H1 (cell line): ENCODE measurements around the gene ARMH4. TPM values are rescaled to one million over a fixed set of nuclear protein-coding genes. Genes with fewer than 3 reads are reported as not detected.

Experiments used
- CTCF ChIA-PET: fragments of 300-600 bp; sonication (Branson Sonifier 250); formaldehyde crosslinking; loops from one replicate; lab custom pipeline; 2021; ENCODE audit not compliant: partially characterized antibody; lab: Charles Lee
- POLR2A ChIA-PET: fragments of 300-600 bp; sonication (Branson Sonifier 250); formaldehyde crosslinking; loops from one replicate; lab custom pipeline; 2021; ENCODE audit warnings: inconsistent platforms; ENCODE audit not compliant: partially characterized antibody; lab: Charles Lee
- DNase-seq, 2 experiments: peaks; one replicate each; pipeline versions ENCODE4 v3.0.0 to v3.0.0-alpha.2; 2010 to 2022; ENCODE audit warnings: low spot score in 2 of 2, low read depth in 1 of 2, mixed read lengths in 1 of 2
- FAIRE-seq: peaks from 2 replicates; lab custom pipeline; 2011; peaks lifted over from hg19 to GRCh38; lab: Jason Lieb, UNC
- H2AFZ ChIP-seq: 2 replicates; pipeline ENCODE4 v1.8.1; 2012; ENCODE audit warnings: low read length, inconsistent platforms
- H2AK5ac ChIP-seq: 2 replicates; pipeline ENCODE4 v1.6.1; 2013; ENCODE audit warnings: low read depth, low read length
- H2BK120ac ChIP-seq: replicated peaks from 2 replicates; pipeline ENCODE3; 2013; ENCODE audit warnings: low read depth, low read length, inconsistent platforms
- H2BK12ac ChIP-seq: 2 replicates; pipeline ENCODE4 v1.6.1; 2013; ENCODE audit warnings: low read depth, low read length
- H2BK15ac ChIP-seq: 2 replicates; pipeline ENCODE4 v1.6.1; 2013; ENCODE audit warnings: low read length
- H2BK20ac ChIP-seq: 2 replicates; pipeline ENCODE4 v1.6.1; 2013; ENCODE audit warnings: low read length
- H2BK5ac ChIP-seq: 2 replicates; pipeline ENCODE4 v1.6.1; 2013; ENCODE audit warnings: low read depth, low read length
- H3K14ac ChIP-seq: 2 replicates; pipeline ENCODE4 v1.6.1; 2013; ENCODE audit warnings: inconsistent platforms; ENCODE audit not compliant: insufficient read length
- H3K18ac ChIP-seq: 2 replicates; pipeline ENCODE4 v1.6.1; 2013; ENCODE audit warnings: low read length; ENCODE audit errors: extremely low read depth
- H3K23ac ChIP-seq: 2 replicates; pipeline ENCODE4 v1.6.1; 2013; ENCODE audit warnings: inconsistent platforms; ENCODE audit not compliant: insufficient read length
- H3K23me2 ChIP-seq: 2 replicates; pipeline ENCODE4 v1.6.1; 2013; ENCODE audit warnings: low read depth, low read length
- H3K27ac ChIP-seq: 2 replicates; pipeline ENCODE4 v1.6.1; 2011; ENCODE audit warnings: low read depth, low read length, inconsistent platforms
- H3K27me3 ChIP-seq, 4 experiments: replicated peaks in 1 of 4; 1 replicate in 1 of 4; 2 replicates in 3 of 4; pipeline versions ENCODE4 v1.6.1 to v1.8.1; 2011 to 2013; ENCODE audit warnings: low read length in 3 of 4, mild to moderate bottlenecking in 3 of 4, inconsistent platforms in 2 of 4, mixed read lengths in 2 of 4, moderate library complexity in 1 of 4; ENCODE audit not compliant: control insufficient read depth in 3 of 4, insufficient read depth in 3 of 4; ENCODE audit errors: extremely low read depth in 1 of 4
- H3K36me3 ChIP-seq, 4 experiments: 2 replicates each; pipeline versions ENCODE4 v1.6.1 to v1.8.1; 2011 to 2013; ENCODE audit warnings: mild to moderate bottlenecking in 4 of 4, low read length in 3 of 4, moderate library complexity in 2 of 4, control low read depth in 1 of 4, inconsistent platforms in 1 of 4; ENCODE audit not compliant: insufficient read depth in 4 of 4, control insufficient read depth in 2 of 4
- H3K4ac ChIP-seq: replicated peaks from 2 replicates; pipeline ENCODE3; 2013; ENCODE audit warnings: low read length, low read depth, mixed read lengths, inconsistent platforms; ENCODE audit not compliant: insufficient read length
- H3K4me1 ChIP-seq, 4 experiments: replicated peaks in 1 of 4; 1 replicate in 1 of 4; 2 replicates in 3 of 4; pipeline versions ENCODE4 v1.6.1 to v1.8.1; 2011 to 2013; ENCODE audit warnings: low read length in 3 of 4, inconsistent platforms in 2 of 4, mixed read lengths in 1 of 4; ENCODE audit not compliant: insufficient read depth in 4 of 4, control insufficient read depth in 3 of 4
- H3K4me2 ChIP-seq, 2 experiments: 2 replicates each; pipeline versions ENCODE4 v1.6.1 to v1.8.1; 2011 to 2013; ENCODE audit warnings: low read depth in 2 of 2, low read length in 2 of 2, control low read depth in 1 of 2, inconsistent platforms in 1 of 2, mild to moderate bottlenecking in 1 of 2; ENCODE audit not compliant: insufficient read depth in 1 of 2
- H3K4me3 ChIP-seq, 4 experiments: fragments of 200-600, 300-600 bp in 1 of 4; sonication (generic), shearing (Covaris generic), sonication (Bioruptor Twin) in 1 of 4; 2 replicates each; pipeline versions ENCODE4 v1.5.1 to v1.8.1; 2011 to 2016; ENCODE audit warnings: low read length in 4 of 4, low read depth in 3 of 4, control low read depth in 2 of 4, inconsistent platforms in 2 of 4, mild to moderate bottlenecking in 2 of 4, mixed read lengths in 1 of 4, moderate library complexity in 1 of 4; ENCODE audit not compliant: insufficient read depth in 2 of 4; ENCODE audit errors: extremely low read depth in 1 of 4
- H3K56ac ChIP-seq: replicated peaks from 2 replicates; pipeline ENCODE3; 2013; ENCODE audit warnings: low read depth, mild to moderate bottlenecking, mixed read lengths, low read length, inconsistent platforms; ENCODE audit not compliant: insufficient read length
- H3K79me1 ChIP-seq: 2 replicates; pipeline ENCODE4 v1.6.1; 2013; ENCODE audit warnings: low read depth, low read length, control low read depth
- H3K79me2 ChIP-seq, 2 experiments: 2 replicates each; pipeline versions ENCODE4 v1.6.1 to v1.8.1; 2012 to 2013; ENCODE audit warnings: low read length in 2 of 2, mild to moderate bottlenecking in 2 of 2, inconsistent platforms in 1 of 2; ENCODE audit not compliant: insufficient read depth in 2 of 2, control insufficient read depth in 1 of 2
- H3K9ac ChIP-seq, 4 experiments: replicated peaks in 1 of 4; 1 replicate in 1 of 4; 2 replicates in 3 of 4; pipeline versions ENCODE4 v1.6.1 to v1.8.1; 2011 to 2013; ENCODE audit warnings: low read depth in 3 of 4, low read length in 3 of 4, control low read depth in 2 of 4, mild to moderate bottlenecking in 2 of 4, moderate library complexity in 2 of 4, inconsistent platforms in 1 of 4; ENCODE audit errors: extremely low read depth in 1 of 4
- H3K9me3 ChIP-seq, 2 experiments: 2 replicates each; pipeline versions ENCODE4 v1.6.1 to v1.8.1; 2012 to 2013; ENCODE audit warnings: mild to moderate bottlenecking in 2 of 2, moderate library complexity in 2 of 2, control low read depth in 1 of 2, inconsistent platforms in 1 of 2, low read depth in 1 of 2, low read length in 1 of 2, mixed read lengths in 1 of 2; ENCODE audit not compliant: insufficient read depth in 2 of 2
- H4K20me1 ChIP-seq, 2 experiments: replicated peaks in 1 of 2; 2 replicates each; pipeline versions ENCODE3 to v1.8.1; 2011 to 2013; ENCODE audit warnings: inconsistent platforms in 2 of 2, low read length in 2 of 2, mild to moderate bottlenecking in 1 of 2; ENCODE audit not compliant: insufficient read depth in 2 of 2, control insufficient read depth in 1 of 2
- H4K5ac ChIP-seq: 2 replicates; pipeline ENCODE4 v1.6.1; 2013; ENCODE audit warnings: low read length, low read depth, mixed read lengths, inconsistent platforms; ENCODE audit not compliant: insufficient read length
- H4K8ac ChIP-seq: 2 replicates; pipeline ENCODE4 v1.8.0; 2013; ENCODE audit warnings: mild to moderate bottlenecking, moderate library complexity, low read length, inconsistent platforms; ENCODE audit not compliant: insufficient read depth; ENCODE audit errors: extremely low read depth
- H4K91ac ChIP-seq: replicated peaks from 2 replicates; pipeline ENCODE3; 2013; ENCODE audit warnings: low read length, mixed read lengths, inconsistent platforms; ENCODE audit not compliant: insufficient read length
- ASH2L ChIP-seq: fragments of 200-600, 300-600 bp; sonication (generic); IDR thresholded peaks from one replicate; pipeline ENCODE4 v1.7.1; 2017; ENCODE audit warnings: low read length
- CTCF ChIP-seq, 3 experiments: IDR thresholded peaks; 1 replicate in 2 of 3; 2 replicates in 1 of 3; pipeline versions ENCODE4 v1.5.1 to v1.6.1; 2011; ENCODE audit warnings: low read length in 3 of 3, mild to moderate bottlenecking in 3 of 3, inconsistent platforms in 2 of 3, low read depth in 1 of 3, moderate library complexity in 1 of 3; ENCODE audit not compliant: insufficient read depth in 1 of 3; ENCODE audit errors: control extremely low read depth in 1 of 3
- EZH2 ChIP-seq: fragments of 200-600 bp; sonication (generic); IDR thresholded peaks from 2 replicates; pipeline ENCODE4 v1.7.1; 2012; ENCODE audit warnings: low read depth, mild to moderate bottlenecking, moderate library complexity, low read length, inconsistent platforms; ENCODE audit not compliant: severe bottlenecking
- FOSL1 ChIP-seq: IDR thresholded peaks from 2 replicates; pipeline ENCODE4 v1.6.1; 2011; ENCODE audit warnings: mild to moderate bottlenecking, low read depth, low read length, moderate library complexity; ENCODE audit not compliant: insufficient read depth
- KDM4A ChIP-seq: IDR thresholded peaks from one replicate; pipeline ENCODE4 v1.7.1; 2012; ENCODE audit warnings: low read depth, mild to moderate bottlenecking, moderate library complexity, low read length, inconsistent platforms; ENCODE audit not compliant: severe bottlenecking
- MAFK ChIP-seq: IDR thresholded peaks from 2 replicates; pipeline ENCODE4 v1.6.1; 2012; ENCODE audit warnings: low read depth, mild to moderate bottlenecking, improper control_type of control experiment, low read length
- POU5F1 ChIP-seq: IDR thresholded peaks from 2 replicates; pipeline ENCODE4 v1.6.1; 2011; ENCODE audit warnings: low read depth, mild to moderate bottlenecking, low read length, moderate library complexity
- RXRA ChIP-seq: IDR thresholded peaks from 2 replicates; pipeline ENCODE4 v1.6.1; 2011; ENCODE audit warnings: low read depth, mild to moderate bottlenecking, low read length, moderate library complexity; ENCODE audit not compliant: insufficient read depth
- TBP ChIP-seq: IDR thresholded peaks from 2 replicates; pipeline ENCODE4 v1.6.1; 2011; ENCODE audit warnings: low read depth, low read length, improper control_type of control experiment
- TCF12 ChIP-seq: IDR thresholded peaks from 2 replicates; pipeline ENCODE4 v1.6.1; 2011; ENCODE audit warnings: low read depth, mild to moderate bottlenecking, low read length
- WGBS, 2 experiments: shearing (Covaris generic) in 1 of 2; methylation state at CpG; one replicate each; pipeline versions ENCODE4 v1.1.6 to v1.1.7; 2013 to 2015; ENCODE audit warnings: low lambda C conversion rate in 2 of 2, mixed read lengths in 2 of 2, inconsistent platforms in 1 of 2, low coverage in 1 of 2, missing lambda C conversion rate in 1 of 2; ENCODE audit not compliant: insufficient replicate concordance in 2 of 2, insufficient coverage in 1 of 2, insufficient read length in 1 of 2; ENCODE audit errors: extremely low coverage in 1 of 2, missing lambda C conversion rate in 1 of 2; 5-methylcytosine and 5-hydroxymethylcytosine counted together
- polyA plus RNA-seq, 7 experiments: library from polyadenylated mRNA; depleted of rRNA in 3 of 7; stranded (reverse) in 5 of 7; unstranded in 2 of 7; fragments of >200 nt in 5 of 7; fragments of 200-250 nt in 2 of 7; gene quantifications; 1 replicate in 5 of 7; 2 replicates in 1 of 7; 4 replicates in 1 of 7; pipeline versions ENCODE4 v1.2.1 to v1.2.3, GENCODE V29; 2011 to 2013; ENCODE audit warnings: missing spikeins in 2 of 7, mixed read lengths in 2 of 7
- total RNA-seq: library from RNA; stranded (reverse); fragmentation: NEBNext Ultra II Directional; extraction: Animal tissue kit (Norgen Biotek cat#: 25700); gene quantifications from 2 replicates; pipeline ENCODE4 v1.2.1, GENCODE V29; 2021

The ARMH4 gene
- total and polyA plus RNA-seq, 2 of the 8 experiments (the other 6 are each of a cell fraction or from before 2014, with no cell fraction given), result 7.1 to 25.4 TPM

- no peak overlapping the region for H3K4me2 ChIP-seq
- H3K23ac ChIP-seq, result no peak overlapping the region
- H2BK120ac ChIP-seq, result no peak overlapping the region
- H2BK20ac ChIP-seq, result no peak overlapping the region
- no peak overlapping the region for H2AFZ ChIP-seq
- no peak overlapping the region for H4K5ac ChIP-seq
- no peaks in the 10 kb centered on the region for H3K36me3 ChIP-seq
- no peak overlapping the region for H2BK12ac ChIP-seq
- FAIRE-seq (no peak), DNase-seq (no peak)
- H3K9ac ChIP-seq, result no peak overlapping the region
- no peaks in the 10 kb centered on the region; the same call in 1 of the 2 replicates for H3K23me2 ChIP-seq
- no peak overlapping the region for H3K56ac ChIP-seq
- no peaks in the 10 kb centered on the region for H3K9me3 ChIP-seq
- no peaks in the 10 kb centered on the region; a peak in 1 of 7 replicates for H3K4me1 ChIP-seq
- no peaks in the 10 kb centered on the region for H3K79me2 ChIP-seq
- TF ChIP-seq TCF12, result no peak
- TF ChIP-seq MAFK, result no peak
- TF ChIP-seq RXRA, result no peak
- no peak for TF ChIP-seq ASH2L
- no peak for TF ChIP-seq KDM4A
- no peak for TF ChIP-seq TBP
- TF ChIP-seq EZH2, result no peak
- TF ChIP-seq CTCF (IDR thresholded peaks at IDR 0.05; ENCODE audit: control extremely low read depth in 1 of 3, insufficient read depth in 1 of 3, low read depth in 1 of 3, low read length in 3 of 3), result no peak
- TF ChIP-seq POU5F1, result no peak
- no peak for TF ChIP-seq FOSL1
- no peaks in the 10 kb centered on the region for H3K79me1 ChIP-seq
- H4K91ac ChIP-seq, result no peak overlapping the region
- peaks cover 0 to under 1% (median 0%) of the 10 kb centered on the region in 4 experiments; a peak in 1 of 7 replicates for H3K27me3 ChIP-seq
- H3K27ac ChIP-seq, result no peak overlapping the region
- CTCF ChIA-PET, result interaction anchor here (1.7 kb wide), 1 partner anchor 26 kb away, joined by 6 read pairs; no protein-coding TSS in a partner anchor
- no peak overlapping the region for H3K4me3 ChIP-seq
- H4K20me1 ChIP-seq, result no peaks in the 10 kb centered on the region
- 95% methylated on average over 5 of the region's 5 CpGs; no CpG with 5 or more reads in 1 of the 2 experiments for WGBS, 2 experiments
- POLR2A ChIA-PET, result no interaction called here
- no peak overlapping the region for H3K18ac ChIP-seq
- no peak overlapping the region for H2BK5ac ChIP-seq
- no peak overlapping the region for H3K14ac ChIP-seq
- no peak overlapping the region for H4K8ac ChIP-seq
- H2AK5ac ChIP-seq, result no peak overlapping the region
- H2BK15ac ChIP-seq, result no peak overlapping the region
- no peak overlapping the region for H3K4ac ChIP-seq
These were observed 163.6 kb downstream of the ARMH4 start for GRCh38 chr14:57988445-57988844.
